ENCODE data around the gene LIN54. TPM values are rescaled to one million over a fixed set of nuclear protein-coding genes. Genes with fewer than 3 reads are reported as not detected.

The LIN54 gene
- total RNA-seq, 1 experiment from 2014 or later = 40.8 TPM

Other genes starting within 250 kb of the LIN54 start
- 78.1 and 86.0 TPM in 2 replicates for gene SCD5, start 212.0 kb downstream of the LIN54 start, total RNA-seq (2014; rRNA removed; shearing (Covaris generic))
- 139 and 153 TPM in 2 replicates for gene SEC31A, start 119.7 kb downstream of the LIN54 start, total RNA-seq (2014; rRNA removed; shearing (Covaris generic))
- gene THAP9, start 110.1 kb downstream of the LIN54 start, total RNA-seq (2014; rRNA removed; shearing (Covaris generic)) = 13.0 and 15.3 TPM in 2 replicates
- gene COPS4, start 24.4 kb upstream of the LIN54 start, total RNA-seq (2014; rRNA removed; shearing (Covaris generic)) = 109 and 125 TPM in 2 replicates
- 7.8 and 9.5 TPM in 2 replicates for gene PLAC8, start 103.9 kb upstream of the LIN54 start, total RNA-seq (2014; rRNA removed; shearing (Covaris generic))